ENCODE measurements around the gene TNFRSF25. TPM values are rescaled to one million over a fixed set of nuclear protein-coding genes. Genes with fewer than 3 reads are reported as not detected.
"Not testable (repeated sequence)": the region's sequence is repeated elsewhere in the genome, so short reads cannot be mapped to it uniquely, and the experiment has no call there.

TNFRSF25 gene
- total and polyA plus RNA-seq, 2 experiments from 2014 or later, result 13.6 to 25.3 TPM

- Histone ChIP-seq H3K27ac (ENCODE audit: low read depth) (no peak overlapping the region), H2AFZ (peak overlapping the region; percentile 69; the same call in 1 of the 2 replicates), H3K4me1 (ENCODE audit: insufficient read depth) (peaks cover under 1% of the 10 kb centered on the region; the same call in 1 of the 2 replicates), H3K4me3 (peak overlapping the region; percentile 45; the same call in 1 of the 2 replicates), H3K9me2 (ENCODE audit: insufficient read depth) (no peaks in the 10 kb centered on the region), H4K20me1 (replicated peaks; ENCODE audit: insufficient read depth) (no peaks in the 10 kb centered on the region), H3K27me3 (ENCODE audit: insufficient read depth) (peaks cover 38% of the 10 kb centered on the region), H3K4me2 (peak overlapping the region; percentile 70), H3K36me3 (ENCODE audit: insufficient read depth) (no peaks in the 10 kb centered on the region), H3F3A (replicated peaks; ENCODE audit: low read depth) (peaks cover 9% of the 10 kb centered on the region; the same call in 1 of the 2 replicates), H3K79me2 (replicated peaks; ENCODE audit: insufficient read depth) (no peaks in the 10 kb centered on the region)
- peaks cover 30% of the 10 kb centered on the region for H3K4me1 Mint-ChIP-seq
- H3K27me3 Mint-ChIP-seq (ENCODE audit: insufficient read depth, low read depth, poor library complexity), result peaks cover 40% of the 10 kb centered on the region
- peaks cover 8% of the 10 kb centered on the region; the same call in 2 of the 3 replicates for H3K36me3 Mint-ChIP-seq (ENCODE audit: low read depth)
- H3K9me3 Mint-ChIP-seq, result no peaks in the 10 kb centered on the region
- peak; percentile 41 for ATAC-seq
- peak; percentile 76 for DNase-seq (ENCODE audit: low spot score)
- TF ChIP-seq ZNF114 (CRISPR knock-in tag; IDR thresholded peaks at IDR 0.05) (no peak), POLR2AphosphoS5 (IDR thresholded peaks at IDR 0.05; ENCODE audit: low read depth) (peak; percentile 36; the same call in 1 of the 2 replicates), CTCF (conservative IDR thresholded peaks at IDR 0.05; ENCODE audit: low read depth in 2 of 2) (peak; percentile 17 to 38; a peak in 1 of 4 replicates)
- H3K27ac Mint-ChIP-seq, result no peak overlapping the region
- no peak overlapping the region for H3K4me3 Mint-ChIP-seq
Observed at GRCh38 chr1:6454856-6455751, 10.9 kb downstream of the TNFRSF25 start.

GRCh38 chr1:6453895-6454855 lies 11.8 kb downstream of the TNFRSF25 start:
- H3K27ac ChIP-seq (ENCODE audit: low read depth); H3K4me1 ChIP-seq (ENCODE audit: insufficient read depth); H4K20me1 ChIP-seq (replicated peaks; ENCODE audit: insufficient read depth); H3F3A ChIP-seq (replicated peaks; ENCODE audit: low read depth); H3K27ac Mint-ChIP-seq; H3K36me3 ChIP-seq (ENCODE audit: insufficient read depth); H3K9me2 ChIP-seq (ENCODE audit: insufficient read depth); H3K79me2 ChIP-seq (replicated peaks; ENCODE audit: insufficient read depth); H3K9me3 Mint-ChIP-seq; H2AFZ ChIP-seq; H3K36me3 Mint-ChIP-seq (ENCODE audit: low read depth): not testable (repeated sequence)
- ATAC-seq (peak; percentile 9), DNase-seq (ENCODE audit: low spot score) (peak; percentile 62)
- peak overlapping the region; percentile 42; the same call in 1 of the 3 replicates for H3K4me3 Mint-ChIP-seq
- H3K4me3 ChIP-seq, result peak overlapping the region; percentile 45; the same call in 1 of the 2 replicates
- peaks cover 41% of the 10 kb centered on the region for H3K27me3 Mint-ChIP-seq (ENCODE audit: insufficient read depth, low read depth, poor library complexity)
- H3K4me1 Mint-ChIP-seq, result peaks cover 31% of the 10 kb centered on the region
- H3K27me3 ChIP-seq (ENCODE audit: insufficient read depth), result peaks cover 38% of the 10 kb centered on the region
- peak overlapping the region; percentile 70; the same call in 1 of the 2 replicates for H3K4me2 ChIP-seq

GRCh38 chr1:6450943-6451373 lies 15.0 kb downstream of the TNFRSF25 start:
- H3K36me3 ChIP-seq (ENCODE audit: insufficient read depth), result no peaks in the 10 kb centered on the region
- no peak for ATAC-seq
- no peaks in the 10 kb centered on the region for H3K9me2 ChIP-seq (ENCODE audit: insufficient read depth)
- no peaks in the 10 kb centered on the region for H3K79me2 ChIP-seq (replicated peaks; ENCODE audit: insufficient read depth)
- H3K27ac Mint-ChIP-seq, result no peak overlapping the region
- H3K4me2 ChIP-seq, result no peak overlapping the region
- no peak overlapping the region for H3K27ac ChIP-seq (ENCODE audit: low read depth)
- H3K4me3 Mint-ChIP-seq, result no peak overlapping the region
- peaks cover 29% of the 10 kb centered on the region for H3K4me1 Mint-ChIP-seq
- peaks cover 36% of the 10 kb centered on the region for H3K27me3 Mint-ChIP-seq (ENCODE audit: insufficient read depth, low read depth, poor library complexity)
- peaks cover 7% of the 10 kb centered on the region; the same call in 1 of the 2 replicates for H3K4me1 ChIP-seq (ENCODE audit: insufficient read depth)
- peaks cover 8% of the 10 kb centered on the region; the same call in 1 of the 3 replicates for H3K36me3 Mint-ChIP-seq (ENCODE audit: low read depth)
- no peaks in the 10 kb centered on the region for H4K20me1 ChIP-seq (replicated peaks; ENCODE audit: insufficient read depth)
- peaks cover 29% of the 10 kb centered on the region for H3K27me3 ChIP-seq (ENCODE audit: insufficient read depth)
- peaks cover 4% of the 10 kb centered on the region; the same call in 1 of the 2 replicates for H3F3A ChIP-seq (replicated peaks; ENCODE audit: low read depth)
- H3K4me3 ChIP-seq, result no peak overlapping the region
- no peaks in the 10 kb centered on the region for H3K9me3 Mint-ChIP-seq
- H2AFZ ChIP-seq, result no peak overlapping the region
- no peak for DNase-seq (ENCODE audit: low spot score)
- TF ChIP-seq ETS1 (IDR thresholded peaks at IDR 0.05), result no peak

All from GM23338 (cell line).